ENCODE data around the gene CLRN3.

Gene CLRN3

GRCh38 chr10:127830414-127830813 is 62.3 kb downstream of the CLRN3 start:
- no peak overlapping the region for H3K4me3 ChIP-seq (ENCODE audit: low read depth, low read length)
- CTCF ChIA-PET: no interaction called here
- TF ChIP-seq ZNF214 (tag by site-specific recombination; IDR thresholded peaks at IDR 0.05; ENCODE audit: borderline replicate concordance) (no peak), ZNF155 (tag by site-specific recombination; IDR thresholded peaks at IDR 0.05) (no peak), ZNF18 (tag by site-specific recombination; IDR thresholded peaks at IDR 0.05) (no peak), ZNF660 (tag by site-specific recombination; IDR thresholded peaks at IDR 0.05) (no peak), HOXA7 (CRISPR knock-in tag; IDR thresholded peaks at IDR 0.05; ENCODE audit: borderline replicate concordance) (no peak), REST (tag by site-specific recombination; IDR thresholded peaks at IDR 0.05) (no peak), ZNF174 (tag by site-specific recombination; IDR thresholded peaks at IDR 0.05) (no peak), ZNF302 (tag by site-specific recombination; IDR thresholded peaks at IDR 0.05; ENCODE audit: low read depth) (no peak), ZFHX2 (tag by site-specific recombination; conservative IDR thresholded peaks at IDR 0.05) (no peak), ZNF366 (tag by site-specific recombination; conservative IDR thresholded peaks at IDR 0.05) (no peak), SP3 (tag by site-specific recombination; IDR thresholded peaks at IDR 0.05) (no peak)
- TF ChIP-seq, protein P1, sequence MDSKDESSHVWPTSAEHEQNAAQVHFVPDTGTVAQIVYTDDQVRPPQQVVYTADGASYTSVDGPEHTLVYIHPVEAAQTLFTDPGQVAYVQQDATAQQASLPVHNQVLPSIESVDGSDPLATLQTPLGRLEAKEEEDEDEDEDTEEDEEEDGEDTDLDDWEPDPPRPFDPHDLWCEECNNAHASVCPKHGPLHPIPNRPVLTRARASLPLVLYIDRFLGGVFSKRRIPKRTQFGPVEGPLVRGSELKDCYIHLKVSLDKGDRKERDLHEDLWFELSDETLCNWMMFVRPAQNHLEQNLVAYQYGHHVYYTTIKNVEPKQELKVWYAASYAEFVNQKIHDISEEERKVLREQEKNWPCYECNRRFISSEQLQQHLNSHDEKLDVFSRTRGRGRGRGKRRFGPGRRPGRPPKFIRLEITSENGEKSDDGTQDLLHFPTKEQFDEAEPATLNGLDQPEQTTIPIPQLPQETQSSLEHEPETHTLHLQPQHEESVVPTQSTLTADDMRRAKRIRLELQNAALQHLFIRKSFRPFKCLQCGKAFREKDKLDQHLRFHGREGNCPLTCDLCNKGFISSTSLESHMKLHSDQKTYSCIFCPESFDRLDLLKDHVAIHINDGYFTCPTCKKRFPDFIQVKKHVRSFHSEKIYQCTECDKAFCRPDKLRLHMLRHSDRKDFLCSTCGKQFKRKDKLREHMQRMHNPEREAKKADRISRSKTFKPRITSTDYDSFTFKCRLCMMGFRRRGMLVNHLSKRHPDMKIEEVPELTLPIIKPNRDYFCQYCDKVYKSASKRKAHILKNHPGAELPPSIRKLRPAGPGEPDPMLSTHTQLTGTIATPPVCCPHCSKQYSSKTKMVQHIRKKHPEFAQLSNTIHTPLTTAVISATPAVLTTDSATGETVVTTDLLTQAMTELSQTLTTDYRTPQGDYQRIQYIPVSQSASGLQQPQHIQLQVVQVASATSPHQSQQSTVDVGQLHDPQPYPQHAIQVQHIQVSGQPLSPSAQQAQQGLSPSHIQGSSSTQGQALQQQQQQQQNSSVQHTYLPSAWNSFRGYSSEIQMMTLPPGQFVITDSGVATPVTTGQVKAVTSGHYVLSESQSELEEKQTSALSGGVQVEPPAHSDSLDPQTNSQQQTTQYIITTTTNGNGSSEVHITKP (tag by site-specific recombination; IDR thresholded peaks at IDR 0.05): no peak
- TF ChIP-seq, protein P2, sequence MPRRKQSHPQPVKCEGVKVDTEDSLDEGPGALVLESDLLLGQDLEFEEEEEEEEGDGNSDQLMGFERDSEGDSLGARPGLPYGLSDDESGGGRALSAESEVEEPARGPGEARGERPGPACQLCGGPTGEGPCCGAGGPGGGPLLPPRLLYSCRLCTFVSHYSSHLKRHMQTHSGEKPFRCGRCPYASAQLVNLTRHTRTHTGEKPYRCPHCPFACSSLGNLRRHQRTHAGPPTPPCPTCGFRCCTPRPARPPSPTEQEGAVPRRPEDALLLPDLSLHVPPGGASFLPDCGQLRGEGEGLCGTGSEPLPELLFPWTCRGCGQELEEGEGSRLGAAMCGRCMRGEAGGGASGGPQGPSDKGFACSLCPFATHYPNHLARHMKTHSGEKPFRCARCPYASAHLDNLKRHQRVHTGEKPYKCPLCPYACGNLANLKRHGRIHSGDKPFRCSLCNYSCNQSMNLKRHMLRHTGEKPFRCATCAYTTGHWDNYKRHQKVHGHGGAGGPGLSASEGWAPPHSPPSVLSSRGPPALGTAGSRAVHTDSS (tag by site-specific recombination; IDR thresholded peaks at IDR 0.05): no peak
- POLR2A ChIA-PET: no interaction called here
- H3K4me1 ChIP-seq (ENCODE audit: control insufficient read depth, insufficient read depth, low read length): no peaks in the 10 kb centered on the region
- H3K36me3 ChIP-seq (ENCODE audit: control insufficient read depth in 2 of 2, insufficient read depth in 1 of 2, low read length in 2 of 2): no peaks in the 10 kb centered on the region
- no peak overlapping the region for H3K27ac ChIP-seq (ENCODE audit: extremely low read depth, low read depth, low read length)
- no peaks in the 10 kb centered on the region for H3K9me3 ChIP-seq (ENCODE audit: control insufficient read depth, insufficient read depth, low read depth, low read length)

Measured in HEK293 (cell line).